Left renal pelvis (tissue), 4 donors: ENCODE results near the gene NCAPG. TPM values are rescaled to one million over a fixed set of nuclear protein-coding genes. Genes with fewer than 3 reads are reported as not detected.
"Not testable (repeated sequence)": the region's sequence is repeated elsewhere in the genome, so short reads cannot be mapped to it uniquely, and the experiment has no call there.

Source experiments
- DNase-seq, 4 donors: peaks; one replicate each; pipeline ENCODE4 v3.0.0-alpha.2; 2013; ENCODE audit warnings: low read depth in 4 of 4, low spot score in 3 of 4
- polyA plus RNA-seq, 4 donors: library from polyadenylated mRNA; unstranded; fragments of 120-200 nt; gene quantifications; one replicate each; pipeline ENCODE4 v1.2.1, GENCODE V29; 2013; ENCODE audit not compliant: insufficient read length in 4 of 4

NCAPG gene
- polyA plus RNA-seq, 4 donors, result 26.7 to 33.6 (median 28.2) TPM

DNA sequence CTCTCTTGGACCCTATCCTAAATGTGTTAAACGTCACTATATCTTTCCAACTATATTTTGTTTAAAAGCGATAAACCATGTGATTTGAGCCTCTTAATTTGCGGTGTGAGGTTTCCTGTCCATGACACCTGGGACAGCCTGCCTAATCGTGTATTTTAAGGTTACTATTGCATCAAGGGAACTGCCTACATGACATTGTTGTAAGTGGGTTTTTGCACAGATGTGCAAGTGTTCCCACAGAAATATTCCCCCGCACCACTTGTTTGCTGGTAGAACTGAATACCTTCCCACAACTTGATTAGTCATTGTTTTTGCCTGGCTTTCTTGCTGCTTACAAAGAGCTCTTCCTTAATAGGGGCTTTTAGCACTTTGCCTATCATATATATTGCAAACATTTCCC is 24.2 kb upstream of the NCAPG start:
- DNase-seq, result no peak

DNA sequence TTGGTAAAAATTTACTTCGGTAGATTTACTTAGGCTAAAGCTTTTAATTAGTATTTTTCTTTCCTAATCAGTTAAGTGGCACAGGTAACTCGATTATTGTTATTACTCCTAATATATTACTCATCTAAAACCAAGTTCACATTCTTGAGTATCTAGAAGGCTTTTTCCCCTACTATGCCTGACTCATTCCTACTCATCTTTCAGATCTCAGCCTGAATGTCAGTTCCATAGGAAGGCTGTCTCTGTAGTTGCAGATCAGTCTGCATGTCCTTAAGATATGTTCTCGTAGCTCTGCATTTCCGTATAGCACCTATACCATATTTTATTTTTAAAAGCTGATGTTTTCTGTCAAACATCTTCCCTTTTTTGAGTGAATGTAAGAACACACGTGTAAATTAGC is 23.5 kb upstream of the NCAPG start:
- no peak for DNase-seq

DNA sequence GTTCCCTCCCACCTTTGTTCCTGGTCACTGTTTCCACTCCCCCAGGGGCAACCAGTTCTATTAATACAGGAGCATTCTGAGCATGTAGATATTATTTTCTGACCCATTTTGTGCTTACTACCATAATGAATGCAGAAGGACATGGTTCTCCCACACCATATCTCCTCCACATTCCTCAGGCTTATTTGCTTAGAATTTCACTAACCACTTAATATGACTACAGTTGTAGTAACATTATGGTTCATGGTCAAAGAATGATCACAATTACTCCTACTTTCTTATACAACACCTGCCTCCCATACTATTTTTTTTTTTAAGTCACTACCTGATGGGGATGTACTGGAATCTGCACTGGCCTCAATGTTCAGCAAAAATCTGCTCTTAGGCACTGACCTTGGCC is 21.8 kb upstream of the NCAPG start:
- no peak for DNase-seq

DNA sequence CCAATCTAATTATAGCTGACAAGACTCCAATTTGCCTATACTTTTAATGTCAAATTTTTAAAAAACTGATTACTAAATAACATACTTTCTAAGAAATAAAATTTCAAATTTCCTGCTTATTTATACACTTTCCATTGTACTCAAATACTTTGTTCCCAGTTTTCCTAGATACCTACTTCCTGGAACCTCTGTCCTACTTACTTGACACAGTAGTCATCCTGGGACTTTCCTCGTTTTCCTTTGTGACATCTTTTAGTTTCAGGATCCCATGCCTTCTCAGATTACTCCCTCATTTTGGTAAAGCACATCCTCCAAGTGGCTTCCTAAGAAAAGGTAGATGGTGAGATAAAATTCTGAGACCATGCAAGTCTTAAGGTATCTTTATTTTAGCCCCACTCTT is 16.0 kb upstream of the NCAPG start:
- DNase-seq, result no peak

DNA sequence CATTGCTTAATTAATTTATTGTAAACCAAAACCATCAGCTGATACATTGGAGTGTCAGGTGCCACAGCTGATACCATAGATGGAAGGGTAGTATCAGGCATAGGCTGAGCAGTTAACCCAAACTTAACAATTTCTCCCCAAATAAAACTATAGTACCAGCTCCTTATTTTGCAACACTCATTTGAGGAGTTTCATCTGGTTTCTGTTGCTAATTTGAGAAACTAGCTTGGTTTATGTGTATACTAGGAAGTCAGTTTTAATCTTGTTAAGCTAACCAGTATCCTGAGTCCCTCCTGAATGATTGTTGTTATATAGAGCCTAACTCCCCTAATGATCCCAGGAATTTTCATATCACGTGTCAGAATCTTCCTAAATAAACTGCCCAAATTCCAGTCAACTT is 13.0 kb upstream of the NCAPG start:
- DNase-seq, result no peak

DNA sequence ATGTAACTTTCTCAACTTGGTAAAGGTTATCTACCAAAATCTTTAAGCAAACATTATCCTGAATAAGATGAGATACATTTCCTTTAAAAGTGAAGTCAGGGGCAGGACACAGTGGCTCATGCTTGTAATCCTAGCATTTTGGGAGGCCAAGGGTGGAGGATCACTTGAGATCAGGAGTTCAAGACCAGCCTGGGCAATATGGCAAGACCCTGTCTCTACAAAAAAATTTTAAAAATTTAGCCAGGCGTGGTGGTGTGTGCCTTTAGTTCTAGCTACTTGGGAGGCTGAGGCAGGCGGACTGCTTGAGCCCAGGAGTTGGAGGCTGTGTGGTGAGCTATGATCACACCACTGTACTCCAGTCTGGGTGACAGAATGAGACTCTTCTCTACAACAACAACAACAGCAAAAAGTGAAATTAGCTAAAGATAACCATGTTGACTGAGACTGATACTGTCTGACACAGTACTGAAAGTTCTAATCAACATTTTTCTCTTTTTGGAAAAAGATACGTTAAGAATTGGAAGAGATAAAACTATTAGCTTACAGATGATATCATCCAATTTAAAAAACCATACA is 5.1 kb upstream of the NCAPG start:
- no peak for DNase-seq

DNA sequence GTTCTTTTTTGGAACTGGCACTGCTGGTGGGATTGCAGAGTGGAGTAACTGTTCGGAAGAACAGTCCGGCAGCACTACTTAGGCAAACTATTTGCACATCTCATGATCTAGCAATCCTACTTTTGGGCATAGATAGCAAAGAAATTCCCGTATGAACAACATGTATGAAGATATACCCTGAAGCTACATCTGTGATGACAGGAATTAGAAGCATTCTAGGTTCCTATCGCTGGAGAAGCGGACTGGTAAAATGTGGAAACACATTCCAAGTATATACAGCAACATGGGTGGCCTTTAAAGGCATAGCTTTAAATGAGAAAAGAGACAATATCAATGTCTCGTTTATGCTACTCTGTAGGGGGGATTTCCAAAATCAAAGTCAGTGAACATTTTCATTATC is 3.3 kb upstream of the NCAPG start:
- DNase-seq, result no peak

DNA sequence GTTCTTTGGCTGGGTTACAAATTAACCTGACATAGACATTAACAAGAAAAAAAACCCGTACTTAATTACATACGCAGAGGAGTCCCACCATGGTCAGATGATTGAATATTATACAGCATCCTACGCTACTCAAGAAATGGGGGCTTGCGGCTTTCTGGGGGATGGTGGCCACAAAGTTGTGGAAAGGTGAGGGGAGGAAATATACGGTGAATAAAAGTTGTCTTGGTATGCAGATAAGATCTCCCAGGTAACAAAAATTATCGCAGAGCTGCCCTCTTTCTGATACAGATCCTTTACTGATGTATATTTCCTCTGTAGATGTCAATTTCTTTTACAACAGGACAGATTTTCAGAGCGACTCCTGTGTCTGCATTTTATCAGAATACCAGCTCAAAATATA is 1.1 kb upstream of the NCAPG start:
- DNase-seq, result no peak

DNA sequence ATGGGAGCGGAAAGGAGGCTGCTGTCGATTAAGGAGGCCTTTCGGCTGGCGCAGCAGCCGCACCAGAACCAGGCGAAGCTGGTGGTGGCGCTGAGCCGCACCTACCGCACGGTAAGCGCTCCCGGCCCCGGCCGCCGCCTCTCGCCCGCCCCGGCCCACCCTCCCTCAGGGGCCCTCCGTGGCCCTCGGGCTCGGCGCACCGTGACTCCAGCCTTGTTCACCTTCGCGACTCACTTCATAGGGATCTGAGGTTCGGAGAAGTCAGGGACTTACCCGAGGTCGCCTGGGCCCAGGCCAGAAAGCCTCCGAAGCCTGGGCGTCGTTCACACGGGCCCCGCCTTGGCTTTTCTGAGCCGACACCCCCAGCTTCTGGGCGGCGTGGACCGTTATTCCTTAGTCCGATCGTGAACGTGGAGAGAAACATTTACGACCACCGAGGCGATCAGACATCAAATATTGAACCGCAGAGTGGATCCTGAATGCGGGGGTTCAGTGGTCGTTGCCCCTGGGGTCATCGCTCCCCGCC is 362 bp downstream of the NCAPG start:
- no peak for DNase-seq

DNA sequence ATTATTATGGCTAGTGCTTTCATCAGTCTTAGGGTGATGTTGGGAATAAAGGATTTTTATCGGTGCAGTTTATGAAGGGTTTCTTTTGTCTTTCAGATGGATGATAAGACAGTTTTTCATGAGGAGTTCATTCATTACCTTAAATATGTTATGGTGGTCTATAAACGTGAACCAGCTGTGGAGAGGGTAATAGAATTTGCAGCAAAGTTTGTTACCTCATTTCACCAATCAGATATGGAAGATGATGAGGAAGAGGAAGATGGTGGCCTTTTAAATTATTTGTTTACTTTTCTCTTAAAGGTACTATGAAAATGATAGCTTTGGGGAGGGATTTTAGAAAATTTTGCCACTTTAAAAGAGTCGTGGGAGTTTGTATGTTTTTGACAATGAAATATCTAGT is 1.3 kb downstream of the NCAPG start:
- DNase-seq, result no peak

DNA sequence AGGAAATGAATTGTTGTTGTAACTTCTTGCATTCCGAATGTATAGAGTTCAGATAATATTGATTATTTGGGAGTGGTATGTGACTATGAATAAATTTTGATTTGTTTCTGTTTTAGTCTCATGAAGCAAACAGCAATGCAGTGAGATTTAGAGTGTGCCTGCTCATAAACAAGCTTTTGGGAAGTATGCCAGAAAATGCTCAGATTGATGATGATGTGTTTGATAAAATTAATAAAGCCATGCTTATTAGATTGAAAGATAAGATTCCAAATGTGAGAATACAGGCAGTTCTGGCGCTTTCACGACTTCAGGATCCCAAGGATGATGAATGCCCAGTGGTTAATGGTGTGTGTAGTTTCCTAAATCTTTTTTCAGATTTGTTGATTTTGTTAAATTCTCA is 2.0 kb downstream of the NCAPG start:
- DNase-seq, result no peak

DNA sequence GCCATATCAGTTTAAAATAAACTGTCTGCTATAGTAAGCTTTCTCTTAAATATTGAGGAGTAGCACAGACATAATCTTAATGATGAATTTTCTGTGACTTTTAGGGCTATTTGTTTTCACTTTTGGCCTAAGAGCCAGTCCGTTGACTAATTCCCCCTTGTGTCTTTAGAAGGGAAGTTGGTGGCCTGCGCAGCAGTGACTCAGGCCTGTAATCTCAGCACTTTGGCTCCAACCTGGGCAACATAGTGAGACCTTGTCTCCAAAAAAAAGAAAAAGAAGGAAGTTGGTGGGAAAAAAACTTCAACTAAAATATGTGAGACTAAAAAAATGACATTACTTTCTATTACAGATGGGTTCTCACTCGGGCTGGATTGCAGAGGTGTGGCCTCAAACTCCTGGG is 3.4 kb downstream of the NCAPG start:
- no peak for DNase-seq

DNA sequence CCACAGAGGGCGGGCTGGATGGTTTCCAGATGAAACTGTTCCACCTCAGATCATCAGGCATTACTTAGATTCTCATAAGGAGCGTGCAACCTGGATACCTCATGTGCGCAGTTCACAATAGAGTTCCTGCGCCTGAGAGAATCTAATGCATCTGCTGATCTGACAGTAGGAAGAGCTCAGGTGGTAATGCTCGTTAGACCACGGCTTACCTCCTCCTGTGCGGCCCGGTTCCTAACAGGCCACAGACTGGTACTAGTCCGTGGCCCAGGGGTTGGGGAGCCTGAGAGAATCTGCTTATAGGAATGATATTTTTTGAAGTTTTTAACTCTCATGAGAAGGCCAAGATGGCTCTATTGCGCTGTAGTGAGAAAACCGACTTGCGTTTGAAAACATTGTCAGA is 5.4 kb downstream of the NCAPG start:
- DNase-seq, result no peak

DNA sequence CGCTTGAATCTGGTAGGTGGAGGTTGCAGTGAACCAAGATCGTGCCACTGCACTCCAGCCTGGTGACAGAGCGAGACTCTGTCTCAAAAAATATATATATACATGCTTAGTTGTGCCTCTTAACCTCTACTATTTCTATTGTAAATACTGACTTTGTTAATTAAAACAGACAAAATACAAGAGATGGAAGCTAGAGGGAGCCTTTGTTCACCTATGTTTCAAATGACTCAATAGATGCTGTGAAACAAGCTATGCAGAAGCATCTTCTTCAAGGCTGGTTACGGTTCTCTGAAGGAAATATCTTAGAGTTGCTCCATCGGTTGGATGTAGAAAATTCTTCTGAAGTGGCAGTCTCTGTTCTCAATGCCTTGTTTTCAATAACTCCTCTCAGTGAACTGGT is 6.2 kb downstream of the NCAPG start:
- DNase-seq, result no peak

DNA sequence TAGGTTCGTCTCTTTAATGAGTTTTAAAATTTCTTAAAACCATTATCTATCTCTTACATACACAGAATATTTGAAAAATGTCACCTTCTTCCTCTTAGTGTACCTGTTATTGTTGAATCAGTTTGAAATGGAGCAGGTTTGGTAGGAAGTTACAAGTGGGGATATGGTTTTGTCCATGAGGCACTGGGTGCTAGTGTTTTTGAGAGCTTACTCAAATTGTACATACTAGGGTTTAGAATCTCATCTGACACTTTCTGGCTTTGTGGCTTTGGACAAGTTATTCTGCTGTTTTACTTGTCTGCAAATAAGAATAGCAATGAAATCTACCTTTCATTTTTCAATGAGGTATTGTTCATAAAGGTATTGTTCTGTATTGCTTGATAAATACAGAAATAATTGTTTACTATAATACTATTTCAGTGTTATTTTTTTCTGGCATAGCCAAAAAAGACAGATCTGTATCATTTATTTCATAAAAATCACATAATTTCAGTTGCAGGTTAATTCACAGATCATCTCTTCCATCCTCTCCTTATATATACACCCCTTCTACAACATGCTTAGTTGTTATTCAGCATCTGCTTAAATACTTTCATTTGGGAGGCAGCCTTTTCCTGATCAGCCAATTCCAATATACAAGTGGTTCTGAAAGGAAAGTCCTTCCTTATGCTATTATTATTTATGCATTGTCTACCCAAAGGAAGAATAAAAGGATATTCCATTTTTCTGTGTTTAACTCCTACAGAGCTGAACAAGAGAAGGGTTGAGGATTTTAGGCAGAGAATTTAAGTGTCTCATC is 13.3 kb downstream of the NCAPG start:
- no peak for DNase-seq

DNA sequence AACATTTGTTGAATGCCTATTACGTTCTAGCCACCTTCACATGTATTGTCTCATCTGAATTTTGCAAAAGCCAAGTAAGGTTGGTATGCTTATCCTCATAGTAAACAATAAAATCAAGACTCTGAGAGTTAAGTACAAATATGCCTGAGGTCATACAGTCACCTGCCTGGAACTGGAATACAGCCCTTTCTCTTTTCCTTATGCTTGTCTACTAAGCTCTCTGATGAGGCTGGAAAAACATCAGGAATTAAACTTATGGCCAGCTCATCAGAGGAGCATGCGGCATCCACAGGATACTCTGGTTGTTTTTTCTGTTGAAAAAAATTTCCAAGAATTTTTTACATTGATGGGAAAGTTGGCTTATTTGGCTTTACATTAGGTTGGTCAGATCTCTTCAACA is 35.5 kb downstream of the NCAPG start:
- no peak for DNase-seq

DNA sequence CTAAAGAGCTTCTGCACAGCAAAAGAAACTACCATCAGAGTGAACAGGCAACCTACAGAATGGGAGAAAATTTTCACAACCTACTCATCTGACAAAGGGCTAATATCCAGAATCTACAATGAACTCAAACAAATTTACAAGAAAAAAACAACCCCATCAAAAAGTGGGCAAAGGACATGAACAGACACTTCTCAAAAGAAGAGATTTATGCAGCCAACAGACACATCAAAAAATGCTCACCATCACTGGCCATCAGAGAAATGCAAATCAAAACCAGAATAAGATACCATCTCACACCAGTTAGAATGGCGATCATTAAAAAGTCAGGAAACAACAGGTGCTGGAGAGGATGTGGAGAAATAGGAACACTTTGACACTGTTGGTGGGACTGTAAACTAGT is 39.5 kb downstream of the NCAPG start:
- not testable (repeated sequence) for DNase-seq

DNA sequence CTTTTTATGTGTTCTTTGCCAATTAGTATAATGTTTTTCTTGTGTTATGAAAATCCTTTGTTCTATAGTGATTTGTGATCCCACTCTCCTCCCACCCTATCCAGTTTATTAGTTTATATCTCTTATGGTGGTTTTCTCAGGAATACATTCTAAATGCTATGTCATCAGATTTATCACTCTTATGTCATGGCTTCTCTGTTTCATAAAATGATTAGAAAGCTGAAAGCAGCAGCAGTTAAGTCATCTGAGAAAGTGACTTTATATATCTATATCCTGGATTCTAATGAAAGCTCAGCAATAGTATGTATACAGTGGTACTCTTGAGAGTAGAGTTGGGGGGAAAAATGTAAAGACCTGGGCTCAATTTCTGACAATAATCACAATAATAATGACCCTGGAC is 41.2 kb downstream of the NCAPG start:
- DNase-seq, result no peak

DNA sequence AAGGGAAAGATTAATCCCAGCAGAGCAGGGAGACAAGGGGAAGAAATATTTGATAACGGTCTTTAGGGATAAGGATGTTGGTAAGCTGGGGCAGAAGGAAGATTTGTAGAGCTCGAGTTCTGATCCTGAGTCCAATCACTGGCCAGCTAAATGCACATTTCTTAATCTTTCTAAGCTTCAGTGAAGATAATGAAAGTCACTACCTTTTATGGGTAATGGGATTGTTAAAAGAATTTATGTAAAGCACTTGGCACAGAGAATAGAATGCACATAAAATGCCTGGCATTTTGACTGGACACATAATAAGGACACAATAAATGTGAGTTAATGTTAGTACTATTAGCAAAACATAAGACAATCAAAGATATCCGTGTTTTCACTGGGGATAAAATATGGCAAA is 43.3 kb downstream of the NCAPG start:
- DNase-seq, result no peak

DNA sequence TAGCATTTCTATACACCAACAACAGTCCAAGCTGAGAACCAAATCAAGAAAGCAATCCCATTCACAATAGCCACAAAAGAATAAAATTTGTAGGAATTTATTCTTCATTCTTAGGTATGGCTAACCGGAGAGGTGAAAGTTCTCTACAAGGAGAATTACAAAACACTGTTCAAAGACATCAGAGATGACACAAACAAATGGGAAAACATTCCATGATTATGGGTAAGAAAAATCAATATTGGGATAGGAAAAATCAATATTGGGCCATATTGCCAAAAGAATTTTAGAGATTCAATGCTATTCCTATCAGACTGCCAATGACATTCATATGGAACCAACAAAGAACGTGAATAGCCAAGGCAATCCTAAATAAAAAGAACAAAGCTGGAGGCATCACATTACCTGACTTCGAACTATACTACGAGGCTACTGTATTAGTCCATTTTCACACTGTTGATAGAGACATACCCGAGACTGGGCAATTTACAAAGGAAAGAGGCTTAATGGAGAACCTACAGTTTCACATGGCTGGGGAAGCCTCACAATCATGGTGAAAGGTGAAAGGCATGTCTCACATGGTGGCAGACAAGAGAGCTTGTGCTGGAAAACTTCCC is 49.1 kb downstream of the NCAPG start:
- DNase-seq, result no peak

DNA sequence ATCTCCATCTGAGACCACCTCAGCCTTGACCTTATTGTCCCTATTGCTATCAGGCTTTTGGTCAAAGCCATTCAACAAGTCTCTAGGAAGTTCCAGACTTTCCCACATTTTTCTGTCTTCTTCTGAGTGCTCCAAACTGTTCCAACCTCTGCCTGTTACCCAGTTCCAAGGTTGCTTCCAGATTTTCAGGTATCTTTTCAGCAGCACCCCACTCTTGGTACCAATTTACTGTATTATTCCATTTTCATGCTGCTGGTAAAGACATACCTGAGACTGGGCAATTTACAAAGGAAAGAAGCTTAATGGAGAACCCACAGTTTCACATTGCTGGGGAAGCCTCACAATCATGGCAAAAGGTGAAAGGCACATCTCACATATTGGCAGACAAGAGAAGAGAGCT is 51.1 kb downstream of the NCAPG start:
- DNase-seq, result not testable (repeated sequence)

DNA sequence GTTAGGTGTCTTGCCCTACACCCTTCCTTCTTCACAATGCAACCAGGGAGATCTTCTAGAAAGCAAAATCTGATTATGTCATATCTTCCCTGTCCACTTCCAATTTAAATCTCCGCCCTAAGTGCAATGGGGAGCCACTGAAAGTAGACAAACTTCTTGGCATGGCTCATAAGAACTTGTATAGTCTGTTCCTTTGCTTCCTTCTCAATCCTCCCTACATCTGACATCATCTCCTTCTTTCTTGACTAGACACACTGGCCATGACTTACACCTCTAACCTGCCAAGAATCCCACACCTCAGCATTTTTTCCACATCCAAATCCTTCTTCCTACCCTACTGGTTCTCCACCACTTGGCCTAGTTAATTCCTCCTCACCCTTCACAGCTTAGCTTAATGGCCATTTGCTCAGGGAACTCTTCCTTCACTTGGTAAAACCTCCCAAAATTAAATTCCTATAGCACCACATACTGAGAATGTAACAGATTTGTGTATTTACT is 55.1 kb downstream of the NCAPG start:
- DNase-seq, result no peak
